PC-3 (cell line): ENCODE data around the gene UGT1A4. TPM values are rescaled to one million over a fixed set of nuclear protein-coding genes. Genes with fewer than 3 reads are reported as not detected.

Source experiments
- ATAC-seq: fragments of 200-7000 bp; cut with Tn5 transposase; 2 replicates; pipeline ENCODE4 v1.9.1; 2020; ENCODE audit warnings: mild to moderate bottlenecking, moderate library complexity
- BruUV-seq: library from RNA; stranded (reverse); fragments of 400-500 nt; replicated peaks from 2 replicates; lab custom pipeline; 2021; lab: Mats Ljungman, UMichigan
- CTCF ChIA-PET: fragments of 300-600 bp; sonication (Branson Sonifier 250); formaldehyde crosslinking; loops from one replicate; lab custom pipeline; 2022; ENCODE audit warnings: antibody characterized with exemption; lab: Charles Lee
- POLR2A ChIA-PET: fragments of 300-600 bp; sonication (Branson Sonifier 250); formaldehyde crosslinking; loops from one replicate; lab custom pipeline; 2022; ENCODE audit warnings: antibody characterized with exemption; ENCODE audit not compliant: unreplicated experiment; lab: Charles Lee
- DNase-seq: peaks from one replicate; pipeline ENCODE4 v3.0.0-alpha.2; 2015
- H2AFZ ChIP-seq: fragments of 300-600 bp; sonication (generic); 2 replicates; pipeline ENCODE4 v1.6.0; 2016; ENCODE audit warnings: antibody characterized with exemption, low read length
- H3F3A ChIP-seq: fragments of 300-600 bp; sonication (generic); one replicate; pipeline ENCODE4 v1.6.0; 2017; ENCODE audit warnings: antibody characterized with exemption, low read length, control low read depth, mild to moderate bottlenecking; ENCODE audit not compliant: unreplicated experiment
- H3K27ac ChIP-seq: fragments of 300-600 bp; sonication (generic); 2 replicates; pipeline ENCODE4 v1.5.1; 2016; ENCODE audit warnings: mild to moderate bottlenecking, low read length
- H3K27me3 ChIP-seq: fragments of 300-600 bp; sonication (generic); 2 replicates; pipeline ENCODE4 v1.6.1; 2016; ENCODE audit warnings: low read length, mixed read lengths
- H3K36me3 ChIP-seq: fragments of 300-600 bp; sonication (generic); 2 replicates; pipeline ENCODE4 v1.6.1; 2016; ENCODE audit warnings: low read depth, mixed run types, low read length, mixed read lengths
- H3K4me1 ChIP-seq: fragments of 300-600 bp; sonication (generic); 2 replicates; pipeline ENCODE4 v1.5.1; 2016; ENCODE audit warnings: low read length; ENCODE audit not compliant: insufficient read depth
- H3K4me2 ChIP-seq: fragments of 300-600 bp; sonication (generic); 2 replicates; pipeline ENCODE4 v1.6.0; 2016; ENCODE audit warnings: low read length
- H3K4me3 ChIP-seq: fragments of 300-600 bp; sonication (generic); 2 replicates; pipeline ENCODE4 v1.5.1; 2016; ENCODE audit warnings: mild to moderate bottlenecking, low read length, mixed read lengths
- H3K79me2 ChIP-seq: fragments of 300-600 bp; sonication (generic); 2 replicates; pipeline ENCODE4 v1.6.1; 2017; ENCODE audit warnings: low read length, mixed read lengths
- H3K9ac ChIP-seq: fragments of 300-600 bp; sonication (generic); 2 replicates; pipeline ENCODE4 v1.6.0; 2016; ENCODE audit warnings: mild to moderate bottlenecking, low read length
- H3K9me2 ChIP-seq: fragments of 300-600 bp; sonication (generic); replicated peaks from 2 replicates; pipeline ENCODE4 v1.6.1; 2016; ENCODE audit warnings: mixed run types, low read length, mixed read lengths
- H3K9me3 ChIP-seq: fragments of 300-600 bp; sonication (generic); 2 replicates; pipeline ENCODE4 v1.6.1; 2016; ENCODE audit warnings: low read length, mixed read lengths
- H4K20me1 ChIP-seq: fragments of 300-600 bp; sonication (generic); 2 replicates; pipeline ENCODE4 v1.6.1; 2016; ENCODE audit warnings: low read length, mixed read lengths
- CTCF ChIP-seq: fragments of 300-600 bp; sonication (generic); conservative IDR thresholded peaks from 2 replicates; pipeline ENCODE4 v1.5.1; 2017; ENCODE audit warnings: antibody characterized with exemption, low read depth, mild to moderate bottlenecking, low read length
- EZH2 ChIP-seq: fragments of 300-600 bp; sonication (generic); IDR thresholded peaks from one replicate; pipeline ENCODE4 v1.6.1; 2017; ENCODE audit warnings: antibody characterized with exemption, mild to moderate bottlenecking, low read length; ENCODE audit not compliant: unreplicated experiment
- EZH2phosphoT487 ChIP-seq: fragments of 300-600 bp; sonication (generic); IDR thresholded peaks from 2 replicates; pipeline ENCODE4 v1.6.1; 2018; ENCODE audit warnings: mild to moderate bottlenecking, antibody characterized with exemption, low read length, borderline replicate concordance
- intact Hi-C: fragments of 100-400 bp; cut with micrococcal nuclease; formaldehyde crosslinking; loops from 2 replicates; pipeline ENCODE4 v1.9.0; 2023
- total RNA-seq: library from RNA; depleted of rRNA; stranded (reverse); fragments of >200 nt; gene quantifications from 2 replicates; pipeline ENCODE4 v1.2.3, GENCODE V29; 2014

UGT1A4 gene
- total RNA-seq, 1 experiment from 2014 or later, result not detected

DNA sequence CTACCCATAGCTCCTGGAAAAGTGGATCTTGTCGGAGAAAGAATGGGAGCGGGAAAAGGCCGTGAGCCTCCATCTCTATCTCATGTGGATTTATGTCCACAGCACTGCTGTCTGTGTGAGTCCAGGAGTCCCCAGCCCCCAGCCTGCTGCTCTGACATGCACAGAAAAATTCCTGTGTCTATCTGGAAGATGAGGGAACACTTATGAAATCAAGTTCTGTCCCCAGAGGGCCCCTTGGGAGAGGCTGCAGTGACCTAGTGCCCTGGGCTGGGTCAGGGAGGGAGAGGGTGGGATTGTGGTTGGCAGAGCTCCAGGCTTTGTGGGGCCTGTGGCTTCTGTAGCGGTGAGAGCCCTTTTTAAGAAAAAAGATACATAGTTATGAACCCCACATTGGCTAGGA lies 98.2 kb downstream of the UGT1A4 start:
- TF ChIP-seq EZH2 (no peak), CTCF (no peak)
- ChIA-PET CTCF (no interaction called here), POLR2A (no interaction called here)

DNA sequence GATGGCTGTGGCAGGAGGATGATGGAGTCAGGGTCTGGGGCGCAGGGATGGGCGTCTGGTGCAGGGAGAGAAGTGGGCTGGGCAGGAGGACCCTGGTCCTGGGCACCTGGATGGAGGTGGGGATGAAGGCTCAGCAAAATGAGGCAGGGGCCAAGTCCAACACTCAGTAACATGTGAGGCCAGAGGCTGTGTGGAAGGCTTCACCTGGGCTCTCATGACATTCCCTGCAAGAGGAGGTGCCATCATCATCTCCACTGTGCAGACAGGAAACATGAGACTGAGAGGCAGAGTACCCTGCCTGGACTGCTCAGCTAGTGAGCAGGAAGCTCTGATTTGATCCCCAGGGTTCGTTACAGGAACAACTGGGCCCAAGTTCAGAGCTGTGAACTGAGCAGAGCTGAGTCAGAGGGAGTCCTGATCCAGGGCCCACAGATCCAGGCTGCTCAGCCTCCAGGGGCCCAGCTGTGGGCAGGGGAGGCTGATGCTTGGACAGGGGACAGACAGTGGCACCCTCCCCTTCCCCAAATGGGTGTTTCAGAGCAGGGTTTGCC lies 98.9 kb downstream of the UGT1A4 start:
- Histone ChIP-seq H3K4me2 (no peak overlapping the region), H2AFZ (no peak overlapping the region), H3K27me3 (no peaks in the 10 kb centered on the region), H3F3A (no peaks in the 10 kb centered on the region), H3K9ac (no peak overlapping the region), H3K4me1 (no peaks in the 10 kb centered on the region), H3K79me2 (no peaks in the 10 kb centered on the region), H3K36me3 (no peaks in the 10 kb centered on the region), H3K4me3 (no peak overlapping the region), H4K20me1 (no peaks in the 10 kb centered on the region), H3K9me3 (no peaks in the 10 kb centered on the region), H3K27ac (no peak overlapping the region), H3K9me2 (no peaks in the 10 kb centered on the region)
- BruUV-seq, result no TSS peak
- ChIA-PET POLR2A (no interaction called here), CTCF (no interaction called here)
- TF ChIP-seq EZH2phosphoT487 (no peak), CTCF (no peak)
- DNase-seq (no peak), ATAC-seq (no peak; the same call in 1 of the 2 replicates)
- intact Hi-C loops, result no loop called here

More for the DNA sequence above, 98.2 kb downstream of the UGT1A4 start:
- intact Hi-C loops, result no loop called here
- no TSS peak for BruUV-seq
- H3K9me2 ChIP-seq, result no peaks in the 10 kb centered on the region
- H3K79me2 ChIP-seq, result no peaks in the 10 kb centered on the region
- H4K20me1 ChIP-seq, result no peaks in the 10 kb centered on the region
- H3F3A ChIP-seq, result no peaks in the 10 kb centered on the region
- no peak overlapping the region for H3K27ac ChIP-seq
- no peaks in the 10 kb centered on the region for H3K9me3 ChIP-seq
- ATAC-seq (no peak), DNase-seq (no peak)
- no peak overlapping the region for H3K4me3 ChIP-seq
- no peak overlapping the region for H2AFZ ChIP-seq
- no peak overlapping the region for H3K9ac ChIP-seq
- H3K4me1 ChIP-seq, result no peaks in the 10 kb centered on the region
- no peaks in the 10 kb centered on the region for H3K36me3 ChIP-seq
- no peak overlapping the region for H3K4me2 ChIP-seq
- H3K27me3 ChIP-seq, result no peaks in the 10 kb centered on the region

GRCh38 chr2:233817995-233818638 lies 99.6 kb downstream of the UGT1A4 start:
- intact Hi-C loops, result no loop called here
- no peak for TF ChIP-seq EZH2phosphoT487
- no peak for TF ChIP-seq CTCF
- TF ChIP-seq EZH2, result no peak
- H3K4me3 ChIP-seq, result no peak overlapping the region
- no peaks in the 10 kb centered on the region for H3K27me3 ChIP-seq
- H3K79me2 ChIP-seq, result no peaks in the 10 kb centered on the region
- BruUV-seq, result no TSS peak
- DNase-seq (no peak), ATAC-seq (no peak)
- no peaks in the 10 kb centered on the region for H3K9me3 ChIP-seq
- no peak overlapping the region for H3K9ac ChIP-seq
- H3F3A ChIP-seq, result no peaks in the 10 kb centered on the region
- CTCF ChIA-PET, result no interaction called here
- no peak overlapping the region for H3K27ac ChIP-seq
- H2AFZ ChIP-seq, result no peak overlapping the region
- H3K4me2 ChIP-seq, result no peak overlapping the region
- no peaks in the 10 kb centered on the region for H3K36me3 ChIP-seq
- no peaks in the 10 kb centered on the region for H4K20me1 ChIP-seq
- H3K4me1 ChIP-seq, result no peaks in the 10 kb centered on the region
- POLR2A ChIA-PET, result no interaction called here
- H3K9me2 ChIP-seq, result no peaks in the 10 kb centered on the region
